Stimulated activated CD4-positive, alpha-beta T cell treated with anti-CD3 and anti-CD28 coated beads, Interleukin-12 subunit alpha, Interleukin-12 subunit beta, amount 100 ng/mL, for 24 hours (primary cell): Measurements from ENCODE around the gene DAB2IP.
"Not testable (repeated sequence)": the region's sequence is repeated elsewhere in the genome, so short reads cannot be mapped to it uniquely, and the experiment has no call there.

Experiments used
- DNase-seq, 2 experiments: peaks; one replicate each; pipeline ENCODE4 v3.0.0-alpha.2; 2020; ENCODE audit warnings: low read depth in 2 of 2

DAB2IP gene

DNA sequence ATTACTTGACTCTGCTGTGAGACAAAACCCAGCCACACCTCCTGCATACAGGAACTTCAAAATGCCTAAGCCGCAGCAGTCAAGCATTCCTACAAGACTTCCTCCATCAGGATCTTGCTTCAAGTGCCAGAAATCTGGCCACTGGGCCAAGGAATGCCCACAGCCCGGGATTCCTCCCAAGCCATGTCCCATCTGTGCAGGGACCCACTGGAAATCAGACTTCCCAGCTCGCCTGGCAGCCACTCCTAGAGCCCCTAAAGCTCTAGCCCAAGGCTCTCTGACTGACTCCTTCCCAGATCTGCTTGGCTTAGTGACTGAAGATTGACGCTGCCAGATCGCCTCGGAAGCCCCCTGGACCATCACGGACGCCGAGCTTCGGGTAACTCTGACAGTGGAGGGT is 141.0 kb downstream of the DAB2IP start:
- not testable (repeated sequence) for DNase-seq

DNA sequence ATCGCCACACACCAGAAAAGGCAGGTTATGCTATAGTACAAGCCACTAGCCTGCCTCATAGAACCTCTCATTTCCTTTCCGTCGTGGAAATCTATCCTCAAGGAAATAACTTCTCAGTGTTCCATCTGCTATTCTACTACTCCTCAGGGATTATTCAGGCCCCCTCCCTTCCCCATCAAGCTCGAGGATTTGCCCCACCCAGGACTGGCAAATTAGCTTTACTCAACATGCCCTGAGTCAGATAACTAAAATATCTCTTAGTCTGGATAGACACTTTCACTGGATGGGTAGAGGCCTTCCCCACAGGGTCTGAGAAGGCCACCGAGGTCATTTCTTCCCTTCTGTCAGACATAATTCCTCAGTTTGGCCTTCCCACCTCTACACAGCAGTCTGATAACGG is 142.9 kb downstream of the DAB2IP start:
- not testable (repeated sequence) for DNase-seq

DNA sequence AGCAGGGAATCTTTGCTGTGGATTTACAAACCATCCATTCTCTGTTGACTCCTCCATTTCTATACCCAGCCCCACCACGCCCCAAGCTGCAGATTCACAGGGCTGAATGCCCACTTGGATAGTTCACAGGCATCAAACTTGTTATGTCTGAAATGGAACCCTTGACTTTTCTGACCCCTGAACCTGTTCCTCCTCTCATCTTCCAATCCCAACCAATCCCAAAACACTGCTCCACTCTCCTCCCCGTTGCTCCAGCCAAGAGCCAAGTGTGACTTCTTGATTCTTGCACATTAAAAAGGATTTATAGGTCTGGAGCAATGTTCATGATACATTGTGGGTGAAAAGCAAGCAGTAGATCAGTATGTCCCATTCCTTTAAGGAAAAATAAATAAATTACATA is 145.6 kb downstream of the DAB2IP start:
- no peak for DNase-seq

DNA sequence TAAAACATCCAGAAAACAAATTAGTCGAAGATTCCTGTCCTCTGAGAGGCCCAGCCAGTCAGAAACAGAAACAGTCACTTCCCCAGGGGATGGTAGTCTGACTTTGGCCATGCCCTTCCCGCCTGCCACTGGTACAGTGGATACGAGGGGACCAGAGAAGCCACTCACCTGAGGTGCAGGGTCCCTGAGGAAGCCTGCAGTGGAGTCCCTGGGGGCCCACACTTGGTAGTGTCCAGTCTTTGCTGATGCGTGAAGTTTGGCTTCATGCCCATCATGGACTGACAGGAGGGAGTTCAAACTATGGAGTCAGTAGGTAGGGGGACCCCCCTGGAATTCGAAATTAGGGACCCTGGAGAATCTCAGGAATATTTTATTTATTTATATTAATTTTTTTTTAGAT is 147.5 kb downstream of the DAB2IP start:
- DNase-seq, result no peak

DNA sequence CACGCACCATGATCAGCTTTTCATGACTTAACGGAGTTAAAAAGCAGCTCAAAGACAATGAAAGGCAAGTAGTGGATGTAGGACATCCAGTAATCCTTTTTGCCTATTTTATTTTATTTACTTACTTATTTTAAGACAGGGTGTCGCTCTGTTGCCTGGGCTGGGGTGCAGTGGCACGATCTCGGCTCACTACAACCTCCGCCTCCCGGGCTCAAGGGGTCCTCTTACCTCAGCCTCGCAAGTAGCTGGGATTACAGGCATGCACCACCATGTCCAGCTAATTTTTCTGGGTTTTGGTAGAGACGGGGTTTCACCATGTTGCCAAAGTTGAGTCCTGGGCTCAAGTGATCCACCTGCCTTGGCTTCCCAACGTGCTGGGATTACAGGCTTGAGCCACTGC is 148.9 kb downstream of the DAB2IP start:
- no peak for DNase-seq

DNA sequence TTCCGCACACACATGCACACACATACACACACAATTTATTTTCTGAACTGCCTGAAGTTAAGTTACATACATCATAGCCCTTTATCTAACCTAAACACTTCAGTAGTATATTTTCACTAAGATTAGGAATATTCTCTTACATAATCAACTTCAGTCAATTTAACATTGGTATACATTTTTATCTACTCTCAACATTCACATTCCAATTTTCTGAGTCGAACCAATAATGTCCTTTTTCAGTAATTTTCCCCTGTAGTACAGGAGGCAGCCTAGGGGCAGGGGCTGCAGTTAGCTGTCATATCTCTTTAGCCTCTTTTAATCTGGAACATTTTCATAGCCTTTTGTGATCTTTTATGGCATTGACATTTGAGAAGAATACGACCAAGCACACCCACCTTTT is 150.1 kb downstream of the DAB2IP start:
- DNase-seq, result no peak

DNA sequence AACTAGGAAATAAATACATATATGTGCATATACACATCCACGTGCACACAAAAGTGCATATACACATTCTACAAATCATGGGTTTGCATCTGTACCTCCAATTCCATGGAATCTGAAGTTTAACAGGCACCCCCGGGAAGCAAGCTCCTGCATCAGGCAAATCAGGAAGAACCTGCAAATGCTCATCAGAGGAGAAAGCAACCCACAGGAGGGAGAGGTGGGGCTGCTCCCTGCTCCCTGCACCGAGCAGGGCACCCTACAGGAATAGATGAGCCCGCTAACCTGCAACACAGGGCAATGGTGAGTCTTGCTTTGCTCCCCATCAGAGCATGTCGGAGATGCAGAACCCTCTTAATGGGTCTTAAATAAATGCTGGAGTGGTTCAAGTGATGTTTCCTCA is 151.3 kb downstream of the DAB2IP start:
- no peak for DNase-seq

DNA sequence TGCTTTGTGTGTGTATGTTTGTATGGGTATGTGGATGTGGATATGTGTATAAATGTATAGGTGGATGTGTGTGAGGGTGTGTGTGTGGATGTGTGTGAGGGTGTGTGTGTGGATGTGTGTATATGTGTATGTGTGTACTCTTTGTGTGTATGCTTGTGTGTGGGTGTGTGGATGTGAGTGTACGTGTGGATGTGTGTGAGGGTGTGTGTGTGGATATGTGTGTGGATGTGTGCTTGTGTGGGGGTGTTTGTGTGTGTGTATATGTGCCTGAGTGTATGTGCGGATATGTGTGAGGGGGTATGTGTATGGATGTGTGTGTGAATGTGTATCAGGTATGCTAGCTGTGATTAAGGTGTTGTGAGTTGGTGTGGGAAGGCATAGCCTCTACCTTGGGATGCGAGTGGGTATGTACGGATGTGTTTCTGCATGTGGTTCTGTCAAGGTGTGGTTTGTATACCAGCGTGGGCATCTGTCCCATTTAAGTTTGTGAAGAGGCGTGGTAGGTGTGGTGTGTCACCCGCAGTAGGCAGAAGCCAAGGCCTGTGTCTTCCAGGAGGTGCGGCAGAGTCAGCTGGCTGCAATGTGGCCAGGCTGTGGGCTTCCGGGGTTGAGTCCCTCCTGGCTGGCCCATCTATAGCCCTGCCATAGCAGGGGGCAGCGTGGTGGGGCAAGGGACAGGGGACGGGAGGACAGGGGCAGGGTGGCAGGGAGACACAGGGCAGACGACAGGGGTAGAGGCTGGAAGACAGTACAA is 155.8 kb downstream of the DAB2IP start:
- DNase-seq, result no peak

DNA sequence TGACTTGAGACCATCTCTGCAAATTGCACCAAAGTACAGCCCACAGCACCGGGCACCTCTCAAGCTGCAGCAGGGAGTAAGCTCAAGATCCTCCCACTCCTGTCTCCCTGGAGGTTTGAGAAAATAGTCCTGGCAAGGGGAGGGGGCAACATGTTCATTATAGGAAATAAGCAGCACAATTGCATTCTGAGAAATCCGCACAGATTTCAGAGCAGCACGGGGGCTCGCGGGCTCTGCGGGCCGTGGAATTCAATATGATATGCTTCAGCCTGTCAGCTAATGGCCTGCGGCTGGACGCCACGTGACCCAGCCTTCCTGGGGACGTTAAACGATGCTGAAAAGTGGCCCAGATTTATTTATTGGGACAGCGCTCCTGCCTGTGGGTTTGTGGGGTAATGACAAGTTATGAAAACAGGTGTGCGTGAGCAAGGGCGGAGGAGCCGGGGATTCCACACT is 156.4 kb downstream of the DAB2IP start:
- DNase-seq, result no peak

DNA sequence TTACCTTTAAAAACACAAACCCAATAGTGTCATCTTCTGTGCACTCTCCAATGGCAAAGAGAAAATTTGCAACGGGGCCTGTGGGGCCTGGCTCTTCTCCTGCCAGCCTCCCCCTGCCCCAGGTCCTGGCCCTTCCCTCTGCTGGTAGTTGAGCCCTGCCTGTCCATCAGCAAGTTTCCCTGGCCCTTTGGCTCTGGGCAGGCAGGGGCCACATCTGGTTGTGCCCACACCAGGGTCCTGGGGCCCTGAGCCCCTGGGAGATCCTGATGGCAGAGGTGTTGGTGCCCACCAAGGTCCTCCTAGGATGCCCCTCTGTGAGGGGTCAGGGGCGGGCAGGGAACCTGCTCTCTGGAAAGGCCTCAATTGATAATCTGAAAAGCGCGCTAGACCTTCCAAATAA is 157.3 kb downstream of the DAB2IP start:
- no peak for DNase-seq

DNA sequence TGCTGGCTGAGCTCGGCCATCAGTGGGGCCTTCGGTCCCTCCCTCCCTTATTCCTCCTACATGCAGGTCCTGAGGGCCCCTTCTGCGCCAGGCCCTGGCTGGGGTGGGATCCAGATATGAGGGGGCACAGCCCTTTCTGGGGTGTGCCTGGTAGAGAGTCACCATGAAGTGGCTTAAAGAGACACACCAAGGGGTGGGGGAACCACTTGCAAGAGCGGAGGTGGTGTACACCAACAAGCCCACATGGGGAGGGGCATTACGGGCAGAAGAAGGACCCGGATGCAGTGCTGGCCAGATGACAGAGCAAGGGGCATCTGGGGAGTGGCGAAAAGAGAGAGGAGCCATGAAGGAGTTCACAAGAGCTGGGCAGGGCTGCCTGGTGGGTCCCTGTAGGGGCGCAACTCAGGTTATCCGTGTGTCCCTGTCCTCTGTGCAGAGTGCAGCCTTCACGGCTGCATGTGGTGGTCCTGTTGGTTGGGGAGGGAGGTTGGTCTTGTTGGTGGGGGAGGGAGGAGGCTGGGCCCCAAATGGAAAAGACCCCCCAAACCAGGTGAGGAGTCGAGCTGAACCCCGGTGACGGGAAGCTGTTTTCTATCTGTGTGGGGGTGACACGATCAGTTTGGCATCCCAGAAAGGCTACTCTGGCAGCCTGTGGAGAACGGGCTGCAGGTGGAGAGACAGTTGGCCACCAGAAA is 158.1 kb downstream of the DAB2IP start:
- no peak for DNase-seq

DNA sequence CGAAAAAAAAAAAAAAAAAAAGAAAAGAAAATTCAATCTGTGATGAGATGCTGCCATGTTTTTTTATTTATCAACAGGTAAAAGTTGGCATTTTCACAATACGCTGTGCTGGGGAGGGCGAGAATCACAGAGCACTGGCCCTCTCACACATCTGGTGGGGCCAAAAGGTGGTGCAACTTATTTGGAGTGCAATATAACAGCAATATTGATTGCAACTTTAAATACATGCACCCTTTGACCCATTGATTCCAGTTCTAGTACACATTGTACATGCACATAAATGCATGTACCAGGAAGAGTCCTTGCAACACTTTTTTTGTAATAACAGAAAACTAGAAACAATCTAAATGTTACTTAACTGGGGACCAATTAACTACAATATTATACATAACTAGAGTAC is 159.1 kb downstream of the DAB2IP start:
- DNase-seq, result no peak

DNA sequence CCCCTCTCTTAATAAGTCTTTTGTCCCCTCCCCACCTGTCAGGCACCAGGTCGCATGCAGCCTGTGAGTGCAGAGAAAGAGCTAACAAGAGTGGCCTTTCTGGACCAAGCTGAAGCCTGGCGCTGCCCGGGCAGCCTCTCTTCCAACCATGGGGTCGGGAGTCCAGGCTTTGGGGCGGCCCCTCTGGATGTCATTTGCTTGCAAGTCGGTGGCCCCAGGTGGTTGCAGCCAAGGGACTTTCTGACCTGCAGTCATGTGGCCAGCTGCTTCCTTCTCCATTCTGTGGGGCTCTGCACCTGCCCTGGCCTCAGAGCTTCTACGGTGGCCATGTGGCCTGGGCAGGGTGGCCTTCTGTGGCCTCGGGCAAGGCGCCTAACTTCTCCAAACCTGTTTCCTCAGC is 159.7 kb downstream of the DAB2IP start:
- DNase-seq, result no peak

DNA sequence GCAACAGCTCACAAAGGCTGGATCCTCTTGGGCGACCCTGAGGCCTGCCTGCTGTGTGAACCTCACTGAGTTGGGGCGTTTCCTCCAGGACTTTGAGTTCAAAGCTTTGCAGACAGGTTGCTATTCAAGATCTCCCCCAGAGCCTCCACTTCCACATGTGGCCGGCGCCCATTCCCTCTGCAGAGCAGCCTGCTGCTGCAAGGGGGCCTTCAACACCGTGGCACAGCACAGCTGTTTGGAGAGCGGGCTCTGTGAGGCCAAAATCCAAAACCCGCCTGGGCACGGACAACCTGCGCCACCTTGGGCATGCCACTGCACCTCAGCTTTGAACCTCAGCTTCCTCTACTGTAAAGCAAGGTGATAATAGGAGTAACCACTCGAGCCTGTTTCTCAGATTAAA is 160.3 kb downstream of the DAB2IP start:
- no peak for DNase-seq

DNA sequence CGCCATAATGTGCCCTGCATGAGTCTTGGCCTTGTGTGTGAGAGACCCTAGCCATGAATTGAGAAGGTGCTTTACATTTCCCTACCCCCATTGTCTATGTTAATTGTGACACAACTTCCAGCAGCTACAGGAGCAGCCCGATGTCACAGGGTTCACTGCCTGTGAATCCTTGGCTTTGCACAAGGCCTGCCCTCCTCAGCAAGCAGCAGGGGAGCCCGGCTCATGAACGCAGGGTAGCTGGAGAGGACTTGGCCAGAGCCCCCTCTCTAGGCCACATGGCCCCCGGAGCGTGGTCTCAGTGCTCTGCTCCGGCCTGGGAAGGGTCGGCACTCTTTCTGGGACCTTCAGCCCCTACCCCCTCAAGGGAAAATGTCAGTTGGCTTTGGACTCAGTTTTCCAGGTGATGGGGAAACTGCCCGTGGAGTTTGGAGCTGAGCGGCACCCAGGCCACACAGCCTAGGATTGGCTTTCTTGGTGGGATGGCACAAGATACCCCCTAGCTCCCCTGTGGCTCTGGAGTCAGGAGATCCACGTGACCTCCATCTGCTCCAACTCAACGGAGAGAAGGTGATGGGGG is 160.8 kb downstream of the DAB2IP start:
- no peak for DNase-seq

DNA sequence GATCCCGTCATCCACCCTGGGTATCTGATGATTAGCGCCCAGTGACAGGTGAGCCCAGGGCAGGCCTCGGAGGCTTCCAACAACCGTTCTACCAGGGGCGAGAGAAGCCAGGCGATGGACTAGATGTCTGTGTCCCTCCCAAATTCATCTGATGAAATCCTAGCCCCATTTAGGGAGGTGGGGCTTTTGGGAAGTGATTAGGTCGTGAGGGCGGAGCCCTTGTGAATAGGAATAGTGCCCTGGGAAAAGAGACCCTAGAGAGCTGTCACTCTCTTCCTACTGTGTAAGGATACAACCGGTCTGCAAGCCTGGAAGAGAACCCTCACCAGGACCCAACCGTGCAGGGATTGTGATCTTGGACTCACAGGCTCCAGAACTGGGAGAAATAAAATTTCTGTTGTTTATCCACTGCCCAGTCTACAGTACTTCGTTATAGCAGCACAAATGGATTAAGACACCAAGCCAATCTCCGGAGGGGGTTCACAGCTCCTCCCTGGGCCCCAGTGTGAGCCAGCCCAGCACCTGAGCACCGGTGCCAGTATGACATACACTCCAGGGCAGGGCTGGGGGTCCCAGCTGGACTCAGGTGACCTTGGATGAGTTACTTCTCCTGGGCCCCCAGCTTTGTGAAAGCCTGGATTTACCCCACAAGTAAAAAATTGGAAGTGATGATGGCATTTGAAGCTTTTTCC is 162.2 kb downstream of the DAB2IP start:
- DNase-seq, result no peak

DNA sequence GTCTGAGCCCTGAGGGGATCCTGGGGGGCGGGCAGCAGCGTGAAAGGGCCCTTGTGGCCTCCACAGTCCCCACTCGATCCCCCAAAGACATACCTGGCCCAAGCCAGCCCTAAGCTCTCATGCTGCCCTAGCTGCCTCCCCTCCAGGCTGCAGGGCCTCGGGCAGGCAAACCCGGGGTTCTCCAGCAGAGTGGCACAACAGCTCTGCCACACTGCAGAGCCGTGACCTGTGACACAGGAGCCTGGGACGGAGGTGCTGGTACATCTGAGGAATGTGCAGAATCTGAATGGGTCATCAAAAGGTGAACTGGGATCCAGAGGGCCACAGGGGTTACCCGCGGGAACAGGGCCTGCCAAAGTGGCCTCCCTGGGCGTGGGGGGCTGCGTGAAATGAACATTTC is 163.2 kb downstream of the DAB2IP start:
- DNase-seq, result no peak

DNA sequence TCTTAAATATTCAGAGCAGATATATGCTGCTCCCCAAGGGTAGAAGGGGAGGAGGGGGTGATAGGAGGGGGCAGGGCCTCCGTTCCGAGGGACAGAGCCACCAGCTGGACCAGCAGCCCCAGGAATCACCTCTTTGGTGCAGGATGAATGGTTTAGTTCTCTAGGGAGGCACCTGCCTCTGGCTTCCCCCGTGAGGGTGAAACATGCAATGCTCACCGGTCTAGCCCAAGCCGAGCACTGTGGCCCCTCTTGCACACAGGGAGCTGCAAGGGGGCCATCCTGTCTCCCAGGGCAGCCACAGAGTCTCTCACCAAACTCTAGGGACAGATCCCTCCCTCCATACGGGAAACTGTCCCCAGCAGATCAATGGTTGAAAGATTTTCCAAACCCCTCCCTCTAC is 163.7 kb downstream of the DAB2IP start:
- DNase-seq, result no peak

DNA sequence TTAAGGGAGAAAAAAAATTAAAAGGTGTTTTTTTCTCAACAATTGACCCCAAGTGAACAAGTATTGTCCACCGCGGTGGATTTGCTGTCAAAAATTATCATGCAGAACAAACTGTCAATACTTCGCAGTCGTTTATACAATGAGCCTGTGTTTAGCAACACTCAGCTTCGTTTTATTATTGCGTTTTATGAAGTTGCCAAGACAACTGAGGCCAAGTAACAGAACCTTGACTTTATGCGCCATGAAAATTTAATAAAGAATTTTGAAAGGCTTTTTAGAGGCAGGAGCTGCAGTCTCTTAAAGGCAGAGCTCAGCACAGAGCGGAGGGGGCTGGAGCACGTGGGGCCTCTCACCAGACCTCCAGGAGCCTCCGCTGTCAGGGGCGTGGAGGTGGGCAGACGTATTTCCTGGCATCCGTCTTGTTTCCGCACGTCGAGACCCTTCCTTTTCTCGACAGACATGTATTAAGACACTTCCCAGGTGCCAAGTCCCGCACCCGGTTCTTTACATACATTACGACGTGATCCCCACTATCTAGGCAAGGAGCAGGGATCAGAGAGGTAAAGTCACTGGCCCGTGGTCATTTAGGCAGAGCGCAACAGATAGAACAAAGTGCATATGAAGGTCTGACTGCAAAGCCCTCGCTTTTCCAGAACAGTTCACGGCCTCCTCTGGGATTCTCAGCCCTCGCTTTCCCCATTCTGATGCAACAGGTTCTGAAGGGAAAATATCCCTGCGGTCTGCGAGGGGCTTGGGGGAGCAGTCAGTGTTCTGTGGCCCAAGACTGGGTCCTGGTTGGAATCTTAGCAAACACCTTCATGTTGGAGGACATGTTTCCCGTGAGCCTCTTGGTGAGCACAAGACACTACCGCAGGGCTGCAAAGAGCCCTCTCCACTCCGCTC is 164.4 kb downstream of the DAB2IP start:
- no peak for DNase-seq

DNA sequence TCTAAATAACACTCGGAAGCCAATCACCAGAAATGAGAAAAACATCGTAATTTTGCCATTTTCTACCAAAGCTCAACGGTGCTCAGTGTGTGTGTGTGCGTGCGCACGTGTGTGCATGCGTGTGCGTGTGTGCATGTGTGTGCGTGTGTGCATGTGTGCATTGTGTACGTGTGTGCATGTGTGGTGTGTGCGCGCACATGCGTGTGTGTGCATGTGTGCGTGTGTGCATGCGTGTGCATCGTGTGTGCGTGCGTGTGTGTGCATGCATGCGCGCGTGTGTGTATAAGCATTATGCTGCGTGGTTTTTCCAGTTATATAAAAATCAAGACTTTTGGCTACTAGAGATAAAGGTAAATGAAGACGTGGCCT is 165.0 kb downstream of the DAB2IP start:
- no peak for DNase-seq

DNA sequence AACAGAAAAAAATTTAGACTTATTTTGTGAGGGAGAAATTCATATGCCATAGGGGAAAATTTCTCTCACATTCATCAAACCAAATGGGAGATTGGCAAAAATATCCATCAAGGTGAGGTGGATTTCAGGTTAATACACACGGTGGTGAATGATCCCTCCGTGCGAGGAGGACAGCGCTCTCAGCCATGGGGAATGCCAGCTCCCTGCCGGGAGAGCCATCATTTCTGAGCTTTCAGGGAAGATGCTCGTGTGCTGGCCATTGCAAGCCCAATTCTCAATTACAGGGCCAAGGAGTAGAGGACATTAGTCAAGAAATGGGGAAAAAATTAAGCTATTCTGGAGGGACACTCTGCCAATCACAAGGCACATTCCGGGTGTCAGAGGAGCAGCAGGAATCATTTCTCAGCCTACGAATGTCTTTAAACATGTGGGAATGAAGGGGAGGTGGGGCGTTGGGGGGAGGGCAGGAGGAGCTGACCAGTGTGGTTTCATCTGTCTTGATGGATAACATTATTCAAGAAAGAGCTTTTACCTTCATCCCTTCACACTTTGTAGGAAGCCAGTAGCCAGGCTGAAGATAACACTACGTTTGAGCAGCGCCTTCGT is 165.5 kb downstream of the DAB2IP start:
- DNase-seq, result no peak
